ENCODE measurements around the gene TFIP11.

TFIP11 gene

DNA sequence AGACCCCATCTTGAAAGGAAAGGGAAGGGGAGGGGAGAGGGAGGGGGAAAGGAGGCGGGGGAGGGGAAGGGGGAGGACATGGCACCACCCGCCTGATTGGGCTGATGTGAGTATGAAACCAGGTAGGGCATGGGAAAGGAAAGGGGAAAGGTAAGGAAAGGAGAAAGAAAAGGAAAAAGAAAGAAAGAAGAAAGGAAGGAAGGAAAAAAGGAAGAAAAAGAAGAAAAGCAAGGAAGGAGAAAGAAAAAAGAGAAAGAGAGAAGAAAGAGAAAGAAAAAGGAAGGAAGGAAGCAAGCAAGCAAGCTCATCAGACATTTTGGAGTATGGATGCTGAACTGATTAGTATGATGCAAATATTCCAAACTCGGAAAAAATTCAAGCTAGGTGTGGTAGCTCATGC, 36.0 kb upstream of the TFIP11 start:
- H3K27ac ChIP-seq: no peak overlapping the region
- no peak for TF ChIP-seq ZFX (IDR thresholded peaks at IDR 0.05; ENCODE audit: borderline replicate concordance)
- TF ChIP-seq, protein P1, sequence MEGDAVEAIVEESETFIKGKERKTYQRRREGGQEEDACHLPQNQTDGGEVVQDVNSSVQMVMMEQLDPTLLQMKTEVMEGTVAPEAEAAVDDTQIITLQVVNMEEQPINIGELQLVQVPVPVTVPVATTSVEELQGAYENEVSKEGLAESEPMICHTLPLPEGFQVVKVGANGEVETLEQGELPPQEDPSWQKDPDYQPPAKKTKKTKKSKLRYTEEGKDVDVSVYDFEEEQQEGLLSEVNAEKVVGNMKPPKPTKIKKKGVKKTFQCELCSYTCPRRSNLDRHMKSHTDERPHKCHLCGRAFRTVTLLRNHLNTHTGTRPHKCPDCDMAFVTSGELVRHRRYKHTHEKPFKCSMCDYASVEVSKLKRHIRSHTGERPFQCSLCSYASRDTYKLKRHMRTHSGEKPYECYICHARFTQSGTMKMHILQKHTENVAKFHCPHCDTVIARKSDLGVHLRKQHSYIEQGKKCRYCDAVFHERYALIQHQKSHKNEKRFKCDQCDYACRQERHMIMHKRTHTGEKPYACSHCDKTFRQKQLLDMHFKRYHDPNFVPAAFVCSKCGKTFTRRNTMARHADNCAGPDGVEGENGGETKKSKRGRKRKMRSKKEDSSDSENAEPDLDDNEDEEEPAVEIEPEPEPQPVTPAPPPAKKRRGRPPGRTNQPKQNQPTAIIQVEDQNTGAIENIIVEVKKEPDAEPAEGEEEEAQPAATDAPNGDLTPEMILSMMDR (IDR thresholded peaks at IDR 0.05): no peak

DNA sequence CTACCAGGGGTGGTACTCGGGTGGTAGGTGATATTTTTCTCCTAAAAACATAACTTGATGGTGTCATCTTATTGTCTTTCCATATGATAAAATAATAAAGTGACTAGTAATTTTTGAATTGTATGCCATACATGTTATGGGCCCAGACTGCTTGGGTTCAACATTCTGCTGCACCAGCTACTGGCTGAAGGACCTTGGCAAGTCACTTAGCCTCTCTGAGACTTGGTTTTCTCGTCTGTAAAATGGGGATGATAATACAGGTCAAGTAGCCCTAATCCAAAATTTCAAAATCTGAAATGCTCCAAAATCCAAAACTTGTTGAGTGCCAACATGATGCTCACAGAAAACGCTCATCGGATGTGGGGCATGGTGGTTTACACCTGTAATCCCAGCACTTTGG, 35.6 kb upstream of the TFIP11 start:
- H3K27ac ChIP-seq: no peak overlapping the region
- TF ChIP-seq, protein P1 (IDR thresholded peaks at IDR 0.05): no peak
- no peak for TF ChIP-seq ZFX (IDR thresholded peaks at IDR 0.05; ENCODE audit: borderline replicate concordance)

DNA sequence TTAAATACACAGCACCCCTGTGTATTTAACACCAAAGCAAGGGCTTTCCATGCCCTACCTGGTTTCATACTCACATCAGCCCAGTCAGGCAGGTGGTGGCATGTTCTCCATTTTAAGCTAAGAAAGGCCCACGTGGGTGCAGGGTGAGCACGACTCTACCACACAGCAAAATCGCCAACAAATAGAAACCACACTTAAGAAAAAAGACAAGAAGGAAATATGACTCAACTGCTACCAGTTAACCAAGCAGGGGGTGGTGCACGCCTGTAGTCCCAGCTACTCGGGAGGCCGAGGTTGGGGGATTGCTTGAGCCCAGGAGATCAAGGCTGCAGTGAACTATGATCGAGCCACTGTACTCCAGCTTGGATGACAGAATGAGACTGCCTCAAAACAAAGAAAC, 35.2 kb upstream of the TFIP11 start:
- H3K27ac ChIP-seq: no peak overlapping the region
- no peak for TF ChIP-seq ZFX (IDR thresholded peaks at IDR 0.05; ENCODE audit: borderline replicate concordance)
- TF ChIP-seq, protein P1 (IDR thresholded peaks at IDR 0.05): no peak

DNA sequence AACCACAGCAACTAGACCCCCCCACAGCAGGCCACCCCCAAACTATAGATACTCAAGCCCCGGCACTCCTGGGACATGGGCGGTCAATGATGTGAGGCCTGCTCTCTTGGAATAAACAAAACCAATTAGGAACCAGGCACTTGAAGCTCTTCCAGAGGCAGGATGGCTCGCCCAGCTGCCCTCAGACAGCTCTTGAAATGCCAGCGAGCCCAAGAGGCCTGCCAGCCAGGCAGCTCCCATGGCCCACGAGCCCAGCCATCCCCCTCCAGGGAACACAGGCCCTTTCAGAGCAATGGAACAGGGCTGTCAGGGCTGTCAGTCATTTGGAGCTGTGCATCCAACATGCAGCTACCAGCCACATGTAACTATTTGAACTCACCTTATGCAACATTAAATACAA, 34.0 kb upstream of the TFIP11 start:
- TF ChIP-seq ZFX (IDR thresholded peaks at IDR 0.05; ENCODE audit: borderline replicate concordance): no peak
- TF ChIP-seq, protein P1 (IDR thresholded peaks at IDR 0.05): no peak
- no peak overlapping the region for H3K27ac ChIP-seq

GRCh38 chr22:26545827-26546226, 33.6 kb upstream of the TFIP11 start:
- H3K27ac ChIP-seq: no peak overlapping the region
- TF ChIP-seq ZFX (IDR thresholded peaks at IDR 0.05; ENCODE audit: borderline replicate concordance): no peak
- TF ChIP-seq, protein P1 (IDR thresholded peaks at IDR 0.05): no peak

DNA sequence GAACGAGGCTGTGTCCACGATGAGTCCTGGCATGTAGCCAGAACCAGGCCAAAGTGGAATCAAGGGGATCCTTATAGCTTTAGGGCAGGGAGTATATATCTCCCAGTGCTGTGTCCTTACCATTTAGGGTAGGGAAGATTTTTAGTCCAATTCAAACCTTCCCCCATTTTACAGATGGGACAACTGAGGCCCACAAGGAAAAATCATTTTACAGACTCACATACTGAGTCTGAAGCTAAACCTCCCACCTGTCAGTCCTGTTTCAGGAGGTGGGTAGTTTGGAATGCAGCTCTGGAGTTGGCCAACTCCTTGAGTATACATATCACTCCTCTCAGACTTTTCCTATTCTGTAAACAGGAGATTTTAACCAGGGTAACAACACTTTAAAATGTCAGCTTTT, 33.1 kb upstream of the TFIP11 start:
- TF ChIP-seq, protein P1 (IDR thresholded peaks at IDR 0.05): no peak
- TF ChIP-seq ZFX (IDR thresholded peaks at IDR 0.05; ENCODE audit: borderline replicate concordance): no peak

DNA sequence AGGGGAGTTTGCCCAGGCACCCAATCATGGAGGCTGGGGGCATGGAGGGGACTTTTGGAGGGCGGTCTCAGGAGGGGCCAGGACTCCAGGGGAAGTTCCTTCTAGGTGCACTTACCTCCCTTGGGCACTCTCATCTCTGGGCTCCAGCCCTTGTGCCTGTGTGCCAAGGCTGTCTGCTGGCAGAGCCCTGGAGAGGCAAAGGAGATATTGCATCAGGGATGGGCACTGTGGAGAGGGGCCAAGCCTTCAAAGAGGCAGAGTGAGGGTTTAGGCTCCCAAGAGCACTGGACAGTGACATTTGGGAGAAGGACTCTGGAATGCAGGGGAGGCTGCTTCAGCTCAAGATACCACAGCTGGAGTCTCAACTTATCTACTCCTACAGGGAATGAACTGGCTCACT, 32.2 kb upstream of the TFIP11 start:
- H3K27ac ChIP-seq: no peak overlapping the region
- TF ChIP-seq, protein P1 (IDR thresholded peaks at IDR 0.05): no peak
- TF ChIP-seq ZFX (IDR thresholded peaks at IDR 0.05; ENCODE audit: borderline replicate concordance): no peak

More for the DNA sequence above, 33.1 kb upstream of the TFIP11 start:
- H3K27ac ChIP-seq: no peak overlapping the region

Data from 22Rv1 (cell line).